22Rv1 (cell line): ENCODE results near the gene KDM2A.
"Not testable (repeated sequence)": the region's sequence is repeated elsewhere in the genome, so short reads cannot be mapped to it uniquely, and the experiment has no call there.

Source experiments
- ZFX ChIP-seq: fragments of 450-650 bp; IDR thresholded peaks from 2 replicates; pipeline ENCODE4 v1.6.1; 2017; ENCODE audit warnings: antibody characterized with exemption, borderline replicate concordance
- TF ChIP-seq, protein P1 (sequence below): fragments of 450-650 bp; IDR thresholded peaks from 2 replicates; pipeline ENCODE4 v1.5.1; 2017; ENCODE audit warnings: mild to moderate bottlenecking

DNA sequence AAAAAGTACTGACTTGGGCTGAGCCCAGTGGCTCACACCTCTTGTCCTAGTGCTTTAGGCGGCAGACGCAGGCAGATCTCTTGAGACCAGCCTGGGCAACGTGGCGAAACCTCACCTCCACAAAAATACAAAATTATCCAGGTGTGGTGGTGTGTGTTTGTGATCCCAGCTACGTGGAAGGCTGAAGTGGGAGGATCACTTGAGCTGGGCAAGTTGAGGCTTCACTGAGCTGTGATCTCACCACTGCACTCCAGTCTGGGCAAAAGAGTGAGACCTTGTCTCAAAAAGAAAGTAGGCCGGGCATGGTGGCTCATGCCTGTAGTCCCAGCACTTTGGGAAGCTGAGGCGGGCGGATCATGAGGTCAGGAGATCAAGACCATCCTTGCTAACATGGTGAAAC lies 115.5 kb downstream of the KDM2A start:
- TF ChIP-seq, protein P1, sequence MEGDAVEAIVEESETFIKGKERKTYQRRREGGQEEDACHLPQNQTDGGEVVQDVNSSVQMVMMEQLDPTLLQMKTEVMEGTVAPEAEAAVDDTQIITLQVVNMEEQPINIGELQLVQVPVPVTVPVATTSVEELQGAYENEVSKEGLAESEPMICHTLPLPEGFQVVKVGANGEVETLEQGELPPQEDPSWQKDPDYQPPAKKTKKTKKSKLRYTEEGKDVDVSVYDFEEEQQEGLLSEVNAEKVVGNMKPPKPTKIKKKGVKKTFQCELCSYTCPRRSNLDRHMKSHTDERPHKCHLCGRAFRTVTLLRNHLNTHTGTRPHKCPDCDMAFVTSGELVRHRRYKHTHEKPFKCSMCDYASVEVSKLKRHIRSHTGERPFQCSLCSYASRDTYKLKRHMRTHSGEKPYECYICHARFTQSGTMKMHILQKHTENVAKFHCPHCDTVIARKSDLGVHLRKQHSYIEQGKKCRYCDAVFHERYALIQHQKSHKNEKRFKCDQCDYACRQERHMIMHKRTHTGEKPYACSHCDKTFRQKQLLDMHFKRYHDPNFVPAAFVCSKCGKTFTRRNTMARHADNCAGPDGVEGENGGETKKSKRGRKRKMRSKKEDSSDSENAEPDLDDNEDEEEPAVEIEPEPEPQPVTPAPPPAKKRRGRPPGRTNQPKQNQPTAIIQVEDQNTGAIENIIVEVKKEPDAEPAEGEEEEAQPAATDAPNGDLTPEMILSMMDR = not testable (repeated sequence)
- TF ChIP-seq ZFX = not testable (repeated sequence)
